GM13976 (cell line): ENCODE data around the gene GAL3ST3.
"Not testable (repeated sequence)": the region's sequence is repeated elsewhere in the genome, so short reads cannot be mapped to it uniquely, and the experiment has no call there.

Experiments
- DNase-seq: peaks from one replicate; pipeline ENCODE4 v3.0.0; 2012; ENCODE audit warnings: low spot score
- CTCF ChIP-seq: IDR thresholded peaks from 2 replicates; pipeline ENCODE4 v1.5.1; 2012; ENCODE audit warnings: borderline replicate concordance, mild to moderate bottlenecking; ENCODE audit not compliant: insufficient read depth; ENCODE audit errors: extremely low read depth, missing control alignments, control extremely low read depth
- in situ Hi-C: fragments of 300-500 bp; cut with MboI; formaldehyde crosslinking; loops from one replicate; pipeline ENCODE4 v1.12.0; 2022; ENCODE audit warnings: low sequenced_read_pairs, mixed read lengths, inconsistent platforms; ENCODE audit not compliant: unreplicated experiment

GAL3ST3 gene

DNA sequence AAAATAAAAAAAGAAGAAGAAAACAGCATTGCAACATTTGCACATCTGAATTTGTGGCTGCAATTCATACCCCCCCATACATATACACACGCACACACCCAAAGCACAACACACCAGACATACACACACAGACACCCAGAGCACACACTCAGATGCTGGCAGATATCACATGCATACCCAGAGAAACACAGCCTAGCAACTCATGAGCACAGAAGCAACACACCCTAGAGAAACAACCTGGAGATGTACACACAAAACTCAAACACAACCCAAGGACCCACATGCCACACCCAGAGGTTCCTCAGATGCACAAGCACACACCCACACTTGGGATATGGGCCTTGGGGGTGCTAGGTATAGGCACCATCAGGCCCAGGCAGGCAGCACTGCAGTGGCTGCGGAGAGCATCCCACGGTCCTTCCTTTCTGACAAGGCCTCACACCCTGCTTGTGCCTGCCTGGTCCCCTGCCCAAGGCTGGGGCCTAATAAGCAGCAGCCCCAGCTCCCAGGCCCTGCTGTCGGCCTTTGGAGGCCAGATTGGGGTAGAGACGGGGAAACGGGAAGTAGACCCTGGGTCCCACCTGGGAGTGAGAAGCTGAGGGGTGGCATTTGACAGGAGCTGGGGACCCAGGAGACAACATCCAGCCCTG lies 34.0 kb downstream of the GAL3ST3 start:
- in situ Hi-C loops = no loop called here
- TF ChIP-seq CTCF = no peak

GRCh38 chr11:66013762-66014100 lies 35.2 kb downstream of the GAL3ST3 start:
- in situ Hi-C loops = no loop called here
- DNase-seq = peak; percentile 20

More for the DNA sequence above, 34.0 kb downstream of the GAL3ST3 start:
- no peak for DNase-seq

GRCh38 chr11:66012946-66013761 lies 35.8 kb downstream of the GAL3ST3 start:
- no peak for TF ChIP-seq CTCF
- in situ Hi-C loops = no loop called here
- DNase-seq = peak; percentile 37

More at GRCh38 chr11:66013762-66014100, 35.2 kb downstream of the GAL3ST3 start:
- TF ChIP-seq CTCF = no peak

DNA sequence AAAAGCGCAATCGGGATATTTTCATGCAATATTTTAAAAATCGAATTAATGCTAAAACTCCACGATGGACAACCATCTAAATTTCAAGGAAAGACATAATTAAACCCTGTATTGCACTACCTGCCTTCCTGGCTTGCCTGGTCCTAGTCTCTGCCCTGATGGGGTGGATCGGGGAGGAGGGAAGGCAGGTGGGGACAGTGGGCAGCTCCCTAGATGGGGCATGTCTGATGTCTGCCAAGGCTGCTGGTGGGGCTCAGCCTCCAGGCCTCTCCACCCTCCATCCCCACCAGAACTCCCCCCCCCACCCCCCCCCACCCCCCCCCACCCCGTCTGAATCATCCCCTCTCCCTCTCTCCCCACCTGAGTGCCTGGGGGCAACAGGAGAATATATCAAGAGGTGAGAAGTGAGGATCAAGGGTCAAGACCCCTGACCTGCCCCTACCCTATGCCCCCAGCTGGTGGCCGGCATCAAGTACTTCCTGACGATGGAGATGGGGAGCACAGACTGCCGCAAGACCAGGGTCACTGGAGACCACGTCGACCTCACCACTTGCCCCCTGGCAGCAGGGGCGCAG lies 36.5 kb downstream of the GAL3ST3 start:
- in situ Hi-C loops = no loop called here
- DNase-seq = peak; percentile 25
- TF ChIP-seq CTCF = no peak

- peak; percentile 13 for DNase-seq
- in situ Hi-C loops = no loop called here
- no peak for TF ChIP-seq CTCF
Measured at GRCh38 chr11:66011785-66012303, 37.1 kb downstream of the GAL3ST3 start, which contains the start of gene CST6. Gene CST6 (plus strand): TSS chr11:66012008. CDS start chr11:66012045, 37 bp downstream.

- TF ChIP-seq CTCF = no peak
- DNase-seq = peak; percentile 40
- in situ Hi-C loops = no loop called here
Measured at GRCh38 chr11:66011239-66011784, 37.6 kb downstream of the GAL3ST3 start.

- in situ Hi-C loops, DNase-seq: not testable (repeated sequence)
Measured at GRCh38 chr11:66010036-66010435, 38.9 kb downstream of the GAL3ST3 start.
